DND-41 (cell line): ENCODE data around the gene KDM1B.
A peak's percentile ranks its signal among the peaks of the same experiment; 100 is the strongest.

Experiments used
- ATAC-seq: fragments of 200-7000 bp; cut with Tn5 transposase; 3 replicates; pipeline ENCODE4 v1.9.1; 2021; ENCODE audit warnings: low read depth; ENCODE audit not compliant: insufficient read depth
- DNase-seq: peaks from one replicate; pipeline ENCODE4 v3.0.0-alpha.2; 2020
- H2AFZ ChIP-seq: 2 replicates; pipeline ENCODE4 v1.6.0; 2012; ENCODE audit warnings: low read depth, low read length
- H3K27ac ChIP-seq: 2 replicates; pipeline ENCODE4 v1.5.1; 2012; ENCODE audit warnings: low read length, inconsistent platforms
- H3K27me3 ChIP-seq: fragments of 200-600 bp; sonication (generic); 2 replicates; pipeline ENCODE4 v1.6.0; 2012; ENCODE audit warnings: low read length, mild to moderate bottlenecking, inconsistent platforms; ENCODE audit not compliant: insufficient read depth, poor library complexity
- H3K36me3 ChIP-seq: 2 replicates; pipeline ENCODE4 v1.5.1; 2012; ENCODE audit warnings: low read length, inconsistent platforms; ENCODE audit not compliant: insufficient read depth
- H3K4me1 ChIP-seq: 2 replicates; pipeline ENCODE4 v1.5.1; 2012; ENCODE audit warnings: mild to moderate bottlenecking, low read length; ENCODE audit not compliant: insufficient read depth
- H3K4me2 ChIP-seq: 2 replicates; pipeline ENCODE4 v1.6.0; 2012; ENCODE audit warnings: mild to moderate bottlenecking, moderate library complexity, low read length, inconsistent platforms; ENCODE audit not compliant: insufficient read depth
- H3K4me3 ChIP-seq, 2 experiments: fragments of 200-600 bp in 1 of 2; shearing (Covaris generic) in 1 of 2; 2 replicates each; pipeline ENCODE4 v1.5.1; 2012 to 2016; ENCODE audit warnings: inconsistent platforms in 2 of 2, low read length in 2 of 2, mild to moderate bottlenecking in 2 of 2, low read depth in 1 of 2, moderate library complexity in 1 of 2
- H3K79me2 ChIP-seq: 2 replicates; pipeline ENCODE4 v1.6.0; 2012; ENCODE audit warnings: low read length, inconsistent platforms; ENCODE audit not compliant: insufficient read depth
- H3K9ac ChIP-seq: 2 replicates; pipeline ENCODE4 v1.6.0; 2012; ENCODE audit warnings: low read depth, mild to moderate bottlenecking, inconsistent platforms, low read length, moderate library complexity
- H3K9me3 ChIP-seq: 2 replicates; pipeline ENCODE4 v1.5.1; 2012; ENCODE audit warnings: low read length, moderate library complexity, mild to moderate bottlenecking, inconsistent platforms; ENCODE audit not compliant: insufficient read depth, severe bottlenecking
- H4K20me1 ChIP-seq: 2 replicates; pipeline ENCODE4 v1.6.0; 2012; ENCODE audit warnings: low read length; ENCODE audit not compliant: insufficient read depth
- CTCF ChIP-seq: IDR thresholded peaks from 2 replicates; pipeline ENCODE4 v1.5.1; 2012; ENCODE audit warnings: borderline replicate concordance, low read length, moderate library complexity, mild to moderate bottlenecking; ENCODE audit not compliant: poor library complexity, severe bottlenecking; ENCODE audit errors: extremely low read depth
- EZH2 ChIP-seq: IDR thresholded peaks from 3 replicates; pipeline ENCODE4 v1.6.1; 2012; ENCODE audit warnings: borderline replicate concordance, low read depth, mild to moderate bottlenecking, moderate library complexity, low read length, inconsistent platforms; ENCODE audit not compliant: severe bottlenecking

The KDM1B gene

GRCh38 chr6:18262702-18263417 is 107.6 kb downstream of the KDM1B start:
- TF ChIP-seq EZH2 (no peak), CTCF (no peak)
- H3K9me3 ChIP-seq, result peaks cover 11% of the 10 kb centered on the region
- peak; percentile 60 for ATAC-seq
- H3K4me2 ChIP-seq, result peak overlapping the region; percentile 69
- no peaks in the 10 kb centered on the region for H3K27me3 ChIP-seq
- H3K79me2 ChIP-seq, result peaks cover 79% of the 10 kb centered on the region
- H3K4me1 ChIP-seq, result peaks cover 58% of the 10 kb centered on the region
- DNase-seq, result peak; percentile 55
- no peak overlapping the region for H2AFZ ChIP-seq
- H3K9ac ChIP-seq, result peak overlapping the region; percentile 90
- H3K4me3 ChIP-seq, result peak overlapping the region; percentile 47 to 69
- peaks cover 53% of the 10 kb centered on the region for H4K20me1 ChIP-seq
- peak overlapping the region; percentile 94 for H3K27ac ChIP-seq
- H3K36me3 ChIP-seq, result peaks cover 60% of the 10 kb centered on the region

- H3K27me3 ChIP-seq, result no peaks in the 10 kb centered on the region
- TF ChIP-seq CTCF (no peak), EZH2 (no peak)
- peaks cover 46% of the 10 kb centered on the region for H4K20me1 ChIP-seq
- peaks cover 61% of the 10 kb centered on the region for H3K4me1 ChIP-seq
- H3K79me2 ChIP-seq, result peaks cover 72% of the 10 kb centered on the region
- peak overlapping the region; percentile 90 for H3K9ac ChIP-seq
- H3K4me2 ChIP-seq, result peak overlapping the region; percentile 69
- ATAC-seq (peak; percentile 1; the same call in 1 of the 3 replicates), DNase-seq (peak; percentile 40)
- H3K4me3 ChIP-seq, result peak overlapping the region; percentile 47 to 69
- peaks cover 52% of the 10 kb centered on the region for H3K36me3 ChIP-seq
- H3K9me3 ChIP-seq, result peaks cover 11% of the 10 kb centered on the region
- H2AFZ ChIP-seq, result peak overlapping the region; percentile 46
- H3K27ac ChIP-seq, result peak overlapping the region; percentile 94
Measured at GRCh38 chr6:18263418-18264218, 108.4 kb downstream of the KDM1B start.

- Histone ChIP-seq H3K4me1 (peaks cover 64% of the 10 kb centered on the region), H3K36me3 (peaks cover 48% of the 10 kb centered on the region), H4K20me1 (peaks cover 40% of the 10 kb centered on the region), H2AFZ (peak within 1 kb of the TSS; percentile 85), H3K79me2 (peaks cover 64% of the 10 kb centered on the region), H3K4me3 (peak within 1 kb of the TSS; percentile 47 to 69), H3K9ac (peak within 1 kb of the TSS; percentile 90), H3K4me2 (peak within 1 kb of the TSS; percentile 73), H3K9me3 (peaks cover 11% of the 10 kb centered on the region), H3K27ac (peak within 1 kb of the TSS; percentile 94), H3K27me3 (no peaks in the 10 kb centered on the region)
- DNase-seq, result peak; percentile 88
- peak; percentile 69 for ATAC-seq
- TF ChIP-seq CTCF (peak; percentile 52), EZH2 (no peak)
Measured at GRCh38 chr6:18264219-18264922, 109.1 kb downstream of the KDM1B start, which contains the start of gene DEK. TSS of gene DEK (minus strand) at chr6:18264530. CDS start at chr6:18263987, 543 bp downstream.
